NCI-H1694 treated with DMSO at 0.1 percent for 48 hours (cell line): ENCODE data around the gene XRRA1.
A peak's percentile ranks its signal among the peaks of the same experiment; 100 is the strongest.
"Not testable (repeated sequence)": the region's sequence is repeated elsewhere in the genome, so short reads cannot be mapped to it uniquely, and the experiment has no call there.

Experiments
- DNase-seq: peaks from one replicate; lab custom pipeline; 2025; lab: John Stamatoyannopoulos, UW

The XRRA1 gene

DNA sequence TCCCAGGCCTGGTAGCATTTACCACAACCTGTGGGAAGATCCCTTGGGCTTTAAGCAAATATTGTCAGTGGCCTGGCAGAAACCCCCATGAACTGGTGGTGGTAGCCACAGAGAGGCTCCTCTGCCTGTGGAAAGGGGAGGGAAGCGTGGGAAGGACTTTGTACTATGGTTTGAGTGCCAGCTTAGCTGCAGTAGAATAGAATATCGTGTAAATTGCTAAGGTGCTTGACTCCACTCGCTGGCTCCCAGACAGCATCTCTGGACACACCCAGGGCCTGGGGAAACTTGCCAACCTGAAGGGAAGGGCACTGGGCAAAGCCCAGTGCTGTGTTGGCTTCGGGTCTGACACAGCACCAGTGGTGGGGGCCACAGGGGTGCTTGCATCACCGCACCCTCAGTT lies 52.6 kb downstream of the XRRA1 start:
- DNase-seq: no peak

DNA sequence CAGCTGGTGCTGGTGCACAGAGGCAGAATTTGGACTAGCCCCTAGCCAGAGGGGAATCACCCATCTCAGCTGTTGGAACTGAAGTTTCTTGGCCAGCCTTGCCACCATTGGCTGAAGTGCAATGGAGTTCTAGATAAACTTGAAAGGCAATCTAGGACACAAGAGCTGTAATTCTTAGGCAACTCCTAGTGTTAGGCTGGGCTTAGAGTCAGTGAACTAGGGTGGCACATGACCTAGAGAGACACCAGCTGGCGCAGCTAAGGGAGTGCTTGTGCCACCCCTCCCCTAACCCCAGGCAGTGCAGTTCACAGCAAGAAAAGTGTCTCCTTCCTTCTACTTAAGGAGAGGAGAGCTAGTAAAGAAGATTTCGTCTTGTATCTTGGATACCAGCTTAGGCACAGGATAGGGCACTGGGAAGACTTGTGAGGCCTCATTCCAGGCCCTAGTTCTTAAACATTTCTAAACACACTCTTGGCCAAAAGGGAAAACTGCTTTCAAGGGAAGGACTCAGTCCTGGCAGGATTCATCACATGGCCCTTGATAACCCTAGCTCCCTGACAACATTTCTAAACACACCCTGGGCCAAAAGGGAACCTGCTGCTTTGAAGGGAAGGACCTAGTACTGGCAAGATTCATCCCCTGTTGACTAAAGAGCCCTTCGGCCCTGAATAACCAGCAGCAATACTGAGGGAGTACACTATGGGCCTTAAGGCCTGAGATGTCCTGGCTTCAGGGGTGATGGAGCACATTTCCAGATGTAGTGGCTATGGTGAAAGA lies 53.4 kb downstream of the XRRA1 start:
- no peak for DNase-seq

GRCh38 chr11:74893015-74893414 lies 55.9 kb downstream of the XRRA1 start:
- DNase-seq: not testable (repeated sequence)

DNA sequence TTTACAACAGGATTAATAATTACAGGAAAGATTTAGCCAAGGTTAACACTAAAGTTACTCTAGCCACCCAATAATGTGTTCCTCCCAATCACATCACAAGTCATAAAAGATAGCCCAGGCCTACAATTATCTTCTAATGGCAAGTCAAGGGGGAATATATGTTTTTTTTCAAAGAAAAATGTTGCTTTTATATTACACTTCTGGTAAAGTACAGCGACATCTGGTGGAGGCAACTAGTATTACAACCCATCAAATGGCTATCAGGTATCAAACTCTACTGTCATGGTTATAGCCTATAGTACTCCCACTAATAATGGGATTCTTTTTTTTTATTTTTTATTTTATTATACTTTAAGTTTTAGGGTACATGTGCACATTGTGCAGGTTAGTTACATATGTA lies 71.8 kb downstream of the XRRA1 start:
- no peak for DNase-seq

GRCh38 chr11:74871037-74871436 lies 77.9 kb downstream of the XRRA1 start:
- DNase-seq: no peak

- peak; percentile 20 for DNase-seq
Observed at GRCh38 chr11:74870485-74870884, 78.4 kb downstream of the XRRA1 start.

DNA sequence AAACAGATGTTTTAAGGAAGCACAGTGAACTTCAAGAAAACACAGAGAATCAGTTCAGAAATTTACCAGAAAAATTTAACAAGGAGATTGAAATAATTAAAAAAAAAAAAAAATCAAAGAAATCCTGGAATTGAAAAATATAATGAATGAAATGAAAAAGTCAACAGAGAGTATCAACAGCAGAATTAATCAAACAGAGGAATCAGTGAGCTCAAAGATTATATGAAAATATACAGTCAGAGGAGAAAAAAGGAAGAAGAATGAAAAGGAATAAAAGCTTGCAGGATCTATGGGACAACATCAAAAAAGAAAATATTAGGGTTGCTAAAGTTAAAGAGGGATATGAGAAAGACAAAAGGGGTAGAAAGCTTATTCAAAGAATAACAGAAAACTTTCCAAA lies 82.3 kb downstream of the XRRA1 start:
- no peak for DNase-seq

DNA sequence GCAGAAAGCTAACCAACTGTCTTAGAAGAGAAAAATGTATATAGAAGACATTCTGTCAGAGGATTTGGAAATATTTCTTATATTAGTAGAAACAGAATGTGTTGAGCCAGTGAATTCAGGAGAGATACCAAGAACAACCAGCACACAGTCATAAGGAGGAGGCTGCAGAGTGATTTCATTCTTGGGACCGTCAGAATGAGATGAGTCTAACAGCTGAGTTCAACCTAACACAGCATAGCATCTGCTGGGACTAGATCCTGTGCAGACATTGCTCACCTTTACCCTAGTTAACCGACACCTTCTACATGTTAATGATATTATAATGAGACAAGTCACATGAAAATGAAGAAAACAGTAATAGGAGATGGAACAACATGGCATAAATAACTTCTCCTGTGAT lies 85.5 kb downstream of the XRRA1 start:
- no peak for DNase-seq

DNA sequence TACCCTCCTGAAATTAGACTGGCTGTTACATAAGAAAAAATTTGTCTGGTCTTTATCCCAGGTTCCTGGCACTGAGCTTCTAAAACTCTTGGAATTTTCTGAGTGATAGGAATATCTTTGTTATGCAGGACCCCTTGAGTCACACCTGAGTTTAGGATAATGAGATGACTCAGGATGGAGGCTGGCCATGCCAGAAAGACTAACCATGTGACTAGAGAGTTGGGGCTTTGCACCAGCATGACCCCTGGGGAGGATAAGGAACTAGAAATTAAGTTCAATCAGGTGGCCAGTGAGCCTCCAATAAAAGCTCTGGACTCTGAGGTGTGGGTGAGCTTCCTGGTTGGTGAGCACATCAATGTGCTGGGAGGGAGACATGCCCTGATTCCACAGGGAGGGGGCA lies 88.1 kb downstream of the XRRA1 start:
- DNase-seq: no peak

DNA sequence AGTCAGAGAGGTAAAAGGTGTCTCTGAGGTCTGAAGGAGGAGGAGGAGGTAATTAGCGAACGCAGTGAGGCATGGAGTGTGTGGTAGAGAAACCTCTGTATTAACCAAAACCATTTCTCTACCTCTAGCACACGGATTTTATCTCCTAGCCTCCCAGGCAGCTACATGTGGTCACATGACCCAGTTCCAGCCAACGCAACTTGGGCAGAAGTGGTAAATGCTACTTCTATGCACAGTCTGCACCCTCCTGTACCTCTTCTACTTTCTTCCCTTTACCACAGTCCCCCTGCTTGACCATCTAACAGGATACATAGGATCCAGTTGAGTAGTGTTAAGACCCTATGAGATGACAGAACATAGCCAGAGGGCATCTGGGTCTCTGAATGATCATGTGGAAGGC lies 95.7 kb downstream of the XRRA1 start:
- DNase-seq: no peak

DNA sequence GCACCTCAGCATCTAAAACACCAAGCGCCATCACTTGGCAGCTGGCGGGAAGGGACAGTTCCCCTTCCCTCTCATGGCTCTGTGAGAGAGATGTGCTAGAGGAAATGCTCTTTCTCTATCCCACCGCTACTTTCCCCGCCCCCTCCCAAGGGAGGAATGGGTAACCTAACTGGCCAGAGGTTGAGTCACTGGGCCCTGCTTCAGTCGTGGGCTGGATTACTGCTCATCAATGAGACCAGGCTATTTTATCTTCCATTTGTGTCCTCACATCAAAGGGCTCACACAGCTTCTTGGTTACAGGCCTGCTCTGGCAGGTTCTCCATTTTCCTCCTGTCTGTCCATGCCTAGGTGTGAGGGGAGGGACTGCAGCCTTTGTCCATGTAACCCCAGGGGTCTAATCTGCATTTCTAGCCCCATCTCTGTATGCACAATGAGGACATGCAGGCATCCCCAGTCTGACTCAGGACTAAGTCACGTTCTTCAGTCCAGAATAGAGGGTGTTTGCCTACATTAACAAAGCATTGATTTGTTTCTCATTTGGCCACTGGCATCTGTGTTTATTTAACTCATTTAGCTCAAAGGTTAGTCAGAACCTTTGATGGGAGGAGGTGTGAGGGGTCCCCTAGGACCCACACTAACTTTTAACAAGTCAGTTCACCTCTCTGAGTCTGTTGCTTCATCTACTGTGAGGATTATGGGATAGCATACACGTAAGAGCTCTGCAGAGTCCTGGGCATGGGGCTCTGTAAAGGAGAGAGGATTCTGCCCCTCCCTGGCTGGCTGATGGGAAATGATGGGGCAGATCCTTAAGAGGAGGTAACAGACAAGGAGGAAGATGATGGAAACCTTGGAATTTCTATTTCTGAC lies 99.1 kb downstream of the XRRA1 start:
- no peak for DNase-seq

DNA sequence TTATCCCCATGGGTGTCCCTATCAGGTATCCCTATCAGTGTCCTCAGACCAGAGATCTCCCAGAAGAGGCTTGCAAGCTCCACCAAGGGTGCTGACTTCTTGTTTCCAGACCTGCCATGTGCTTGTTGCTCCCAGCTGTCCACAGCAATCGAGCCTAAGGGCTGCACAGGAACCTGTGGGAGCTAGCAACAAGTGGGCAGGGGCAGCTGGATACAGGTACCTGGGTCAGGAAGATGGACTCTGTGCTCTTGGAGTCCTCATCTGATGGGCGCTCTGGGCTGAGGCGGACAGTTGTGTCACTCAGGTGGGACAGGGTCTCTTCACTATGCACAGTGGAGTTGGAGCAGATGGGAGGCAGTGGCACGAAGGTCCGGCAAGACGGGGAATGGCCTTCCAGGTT lies 101.0 kb downstream of the XRRA1 start:
- DNase-seq: no peak

DNA sequence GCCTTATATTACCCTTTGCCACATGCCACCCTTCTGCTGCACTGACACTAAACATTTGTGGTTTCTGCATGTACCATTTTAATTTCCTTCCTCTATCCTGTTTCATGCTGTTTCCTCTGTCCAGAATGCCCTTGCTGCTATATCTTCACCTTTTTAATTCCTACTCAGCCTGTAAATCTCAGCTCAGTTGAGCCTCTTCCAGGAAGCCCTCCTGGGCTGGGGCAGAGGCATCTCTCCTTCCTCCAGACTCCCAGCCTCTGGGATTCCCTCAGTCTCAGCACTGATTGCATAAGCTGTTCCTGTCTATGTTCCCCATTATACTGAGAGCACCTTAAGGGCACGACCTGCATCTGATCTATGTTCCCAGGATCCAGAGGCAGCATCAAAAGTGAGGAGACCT lies 101.5 kb downstream of the XRRA1 start:
- no peak for DNase-seq

- DNase-seq: no peak
Observed at GRCh38 chr11:74846770-74847169, 102.1 kb downstream of the XRRA1 start.

DNA sequence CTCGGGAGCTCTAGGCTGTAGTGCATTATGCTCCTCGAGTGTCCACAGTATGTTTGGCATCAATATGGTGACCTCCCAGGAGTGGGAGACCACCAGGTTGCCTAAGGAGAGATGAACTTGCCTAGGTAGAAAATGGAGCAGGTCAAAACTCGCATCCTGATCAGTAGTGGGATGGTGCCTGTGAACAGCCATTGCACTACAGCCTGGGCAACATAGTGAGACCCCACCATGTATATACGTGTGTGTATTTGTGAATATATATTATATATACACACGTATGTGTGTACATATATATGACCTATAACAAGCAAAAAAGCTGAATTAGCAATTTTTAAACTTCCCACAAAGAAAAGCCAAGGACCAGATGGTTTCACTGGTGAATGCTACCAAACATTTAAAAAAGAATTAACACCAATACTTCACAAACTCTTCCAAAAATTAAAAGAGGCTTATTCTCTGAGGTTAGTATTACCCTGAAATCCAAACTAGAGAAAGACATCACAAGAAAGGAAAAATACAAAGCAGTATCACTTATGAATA lies 102.8 kb downstream of the XRRA1 start:
- no peak for DNase-seq

- DNase-seq: no peak
Observed at GRCh38 chr11:74844865-74845264, 104.0 kb downstream of the XRRA1 start.

DNA sequence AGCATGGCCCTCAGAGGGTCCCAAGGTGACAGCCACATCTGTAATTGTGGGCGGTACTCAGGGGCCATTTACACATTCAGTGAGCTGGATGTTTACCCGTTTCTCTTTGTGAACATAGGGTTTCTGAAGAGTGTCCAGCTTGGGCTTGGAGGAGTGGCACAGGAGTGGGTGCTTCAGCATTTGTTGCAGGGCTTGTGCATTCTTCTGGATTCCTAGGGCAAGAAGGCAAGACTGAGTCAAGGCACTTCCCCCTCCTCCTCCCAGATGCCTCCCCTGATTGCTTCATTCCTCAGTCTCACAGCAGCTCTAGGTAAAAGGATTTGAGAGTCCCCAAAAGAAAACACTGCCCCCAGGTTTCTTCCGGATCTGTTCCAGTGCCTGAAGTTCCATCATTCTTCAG lies 104.8 kb downstream of the XRRA1 start:
- no peak for DNase-seq

DNA sequence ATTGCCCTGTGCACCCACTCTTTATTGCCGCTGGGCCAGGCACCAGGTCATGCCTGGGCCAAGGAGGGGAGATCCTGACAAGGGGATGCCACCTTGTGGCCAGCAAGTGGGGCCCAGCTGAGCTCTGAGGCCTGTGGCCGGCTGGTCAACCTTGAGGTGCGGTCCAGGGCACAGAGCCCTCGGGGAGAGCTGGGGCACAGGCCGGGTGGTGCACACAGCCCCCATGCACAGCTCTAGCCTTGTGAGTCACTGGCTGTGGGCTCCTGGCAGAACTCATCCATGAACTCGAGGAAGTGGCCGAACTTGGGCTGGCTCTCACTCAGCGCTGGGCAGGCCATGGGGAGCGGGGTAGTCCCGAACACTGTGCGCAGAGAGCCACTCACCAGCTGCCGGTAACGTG lies 105.9 kb downstream of the XRRA1 start:
- DNase-seq: no peak

GRCh38 chr11:74840486-74840885 lies 108.4 kb downstream of the XRRA1 start:
- no peak for DNase-seq

GRCh38 chr11:74839971-74840370 lies 108.9 kb downstream of the XRRA1 start:
- no peak for DNase-seq

DNA sequence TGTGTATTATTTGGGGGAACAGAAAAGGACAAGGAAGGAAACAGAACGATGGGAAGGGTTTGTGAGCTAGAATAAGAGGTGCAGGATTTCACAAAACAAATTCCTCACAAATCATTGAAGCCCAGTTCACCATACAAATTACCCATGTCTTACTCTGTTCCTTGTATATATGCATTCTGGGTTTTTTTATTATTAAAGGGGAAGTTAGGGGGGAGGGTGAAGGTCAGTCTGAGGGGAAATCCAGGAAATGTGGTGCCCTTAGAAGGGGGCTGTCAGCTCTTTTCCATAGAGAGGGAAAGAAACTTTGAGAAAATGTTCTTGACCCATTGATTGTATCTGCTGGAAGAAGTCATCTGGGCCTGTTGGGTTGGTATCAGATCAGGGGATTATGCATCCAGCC lies 109.4 kb downstream of the XRRA1 start:
- no peak for DNase-seq

- no peak for DNase-seq
Observed at GRCh38 chr11:74838188-74838587, 110.7 kb downstream of the XRRA1 start.

DNA sequence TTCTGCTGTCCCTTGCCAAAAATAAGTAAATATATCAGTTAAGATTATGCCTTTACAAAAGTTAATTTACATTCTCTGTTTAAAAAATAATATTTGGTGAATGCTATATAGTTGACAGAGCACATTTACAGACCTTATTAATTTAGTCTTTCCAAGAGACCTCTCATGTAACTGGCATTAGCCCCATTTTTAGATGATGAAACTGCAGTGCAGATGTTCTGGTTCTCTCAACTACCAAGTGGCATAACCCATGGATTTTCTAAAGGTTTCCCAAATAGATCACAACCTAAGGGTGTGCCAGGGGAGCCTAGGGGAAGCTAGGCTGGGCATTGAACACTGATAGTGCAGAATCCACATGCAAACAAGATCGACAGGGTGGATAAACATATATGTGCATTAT lies 111.7 kb downstream of the XRRA1 start:
- DNase-seq: no peak
